ENCODE measurements around the gene SLC9C1.

DNA sequence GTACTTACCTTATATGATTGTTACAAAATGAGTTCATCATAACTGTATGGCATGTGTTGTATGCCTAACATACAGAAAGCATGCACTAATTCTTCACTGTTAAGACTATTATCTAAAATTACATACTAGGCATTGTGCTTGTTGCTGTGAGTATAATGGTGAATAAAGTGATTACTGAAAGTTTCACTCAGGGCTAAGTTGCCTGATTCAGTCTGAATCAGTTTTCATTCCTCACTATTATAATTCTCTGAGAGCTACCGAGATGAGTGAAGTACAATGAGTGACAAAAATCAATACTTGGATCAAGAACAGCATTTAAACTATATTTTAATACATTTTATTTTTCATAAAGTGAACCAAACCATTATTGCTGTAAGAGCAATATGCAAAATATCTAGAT is 153.4 kb downstream of the SLC9C1 start:
- TF ChIP-seq, protein P1, sequence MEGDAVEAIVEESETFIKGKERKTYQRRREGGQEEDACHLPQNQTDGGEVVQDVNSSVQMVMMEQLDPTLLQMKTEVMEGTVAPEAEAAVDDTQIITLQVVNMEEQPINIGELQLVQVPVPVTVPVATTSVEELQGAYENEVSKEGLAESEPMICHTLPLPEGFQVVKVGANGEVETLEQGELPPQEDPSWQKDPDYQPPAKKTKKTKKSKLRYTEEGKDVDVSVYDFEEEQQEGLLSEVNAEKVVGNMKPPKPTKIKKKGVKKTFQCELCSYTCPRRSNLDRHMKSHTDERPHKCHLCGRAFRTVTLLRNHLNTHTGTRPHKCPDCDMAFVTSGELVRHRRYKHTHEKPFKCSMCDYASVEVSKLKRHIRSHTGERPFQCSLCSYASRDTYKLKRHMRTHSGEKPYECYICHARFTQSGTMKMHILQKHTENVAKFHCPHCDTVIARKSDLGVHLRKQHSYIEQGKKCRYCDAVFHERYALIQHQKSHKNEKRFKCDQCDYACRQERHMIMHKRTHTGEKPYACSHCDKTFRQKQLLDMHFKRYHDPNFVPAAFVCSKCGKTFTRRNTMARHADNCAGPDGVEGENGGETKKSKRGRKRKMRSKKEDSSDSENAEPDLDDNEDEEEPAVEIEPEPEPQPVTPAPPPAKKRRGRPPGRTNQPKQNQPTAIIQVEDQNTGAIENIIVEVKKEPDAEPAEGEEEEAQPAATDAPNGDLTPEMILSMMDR (IDR thresholded peaks at IDR 0.05; ENCODE audit: low read length) = no peak
- TF ChIP-seq EZH2 (IDR thresholded peaks at IDR 0.05; ENCODE audit: borderline replicate concordance, low read length) = no peak

Measured in OCI-LY1 (cell line).